Caco-2 (cell line): ENCODE data around the gene TAC4. TPM values are rescaled to one million over a fixed set of nuclear protein-coding genes. Genes with fewer than 3 reads are reported as not detected.

Experiments
- BruUV-seq: library from RNA; stranded (reverse); fragments of 400-500 nt; replicated peaks from 2 replicates; lab custom pipeline; 2021; lab: Mats Ljungman, UMichigan
- CTCF ChIA-PET: fragments of 300-600 bp; sonication (Branson Sonifier 250); formaldehyde crosslinking; loops from one replicate; lab custom pipeline; 2022; ENCODE audit warnings: antibody characterized with exemption; lab: Charles Lee
- POLR2A ChIA-PET: fragments of 300-600 bp; sonication (Branson Sonifier 250); formaldehyde crosslinking; loops from one replicate; lab custom pipeline; 2022; ENCODE audit warnings: antibody characterized with exemption; lab: Charles Lee
- DNase-seq, 2 experiments: peaks; one replicate each; pipeline versions ENCODE4 v3.0.0 to v3.0.0-alpha.2; 2020 to 2022
- H3K27me3 ChIP-seq: replicated peaks from 2 replicates; pipeline ENCODE4 v1.6.0; 2011; ENCODE audit warnings: low read length; ENCODE audit not compliant: control insufficient read depth, insufficient read depth
- H3K36me3 ChIP-seq: 2 replicates; pipeline ENCODE4 v1.5.1; 2011; ENCODE audit warnings: low read length; ENCODE audit not compliant: control insufficient read depth, insufficient read depth
- H3K4me1 ChIP-seq: fragments of 250-450 bp; sonication (Bioruptor Pico); 2 replicates; pipeline ENCODE4 v1.5.1; 2020; ENCODE audit warnings: mild to moderate bottlenecking
- H3K4me3 ChIP-seq: 2 replicates; pipeline ENCODE4 v1.5.1; 2011; ENCODE audit warnings: low read depth, mild to moderate bottlenecking, control low read depth, low read length
- H3K9me3 ChIP-seq: fragments of 250-450 bp; sonication (Bioruptor Pico); 2 replicates; pipeline ENCODE4 v1.5.1; 2020; ENCODE audit warnings: mild to moderate bottlenecking, moderate library complexity
- H3K27ac Mint-ChIP-seq: one replicate; pipeline ENCODE4 v1.8.0; 2022; ENCODE audit warnings: mixed read lengths; ENCODE audit not compliant: unreplicated experiment
- H3K27me3 Mint-ChIP-seq: one replicate; pipeline ENCODE4 v1.8.0; 2022; ENCODE audit warnings: mixed read lengths; ENCODE audit not compliant: insufficient read depth, unreplicated experiment
- H3K36me3 Mint-ChIP-seq: one replicate; pipeline ENCODE4 v1.8.0; 2022; ENCODE audit warnings: mild to moderate bottlenecking, mixed read lengths; ENCODE audit not compliant: insufficient read depth, unreplicated experiment
- H3K4me1 Mint-ChIP-seq: one replicate; pipeline ENCODE4 v1.8.0; 2022; ENCODE audit warnings: low read depth, mixed read lengths; ENCODE audit not compliant: unreplicated experiment
- H3K4me3 Mint-ChIP-seq: one replicate; pipeline ENCODE4 v1.8.0; 2022; ENCODE audit warnings: mild to moderate bottlenecking, moderate library complexity, mixed read lengths; ENCODE audit not compliant: unreplicated experiment
- H3K9me3 Mint-ChIP-seq: one replicate; pipeline ENCODE4 v1.8.0; 2022; ENCODE audit warnings: mixed read lengths; ENCODE audit not compliant: unreplicated experiment
- CTCF ChIP-seq, 2 experiments: fragments of 200-600 bp in 1 of 2; IDR thresholded peaks; 1 replicate in 1 of 2; 2 replicates in 1 of 2; pipeline versions ENCODE4 v1.5.1 to v1.8.0; 2011 to 2022; ENCODE audit warnings: antibody characterized with exemption in 1 of 2, control low read depth in 1 of 2, inconsistent platforms in 1 of 2, low read depth in 1 of 2, low read length in 1 of 2, mild to moderate bottlenecking in 1 of 2, moderate library complexity in 1 of 2; ENCODE audit not compliant: insufficient read depth in 1 of 2, severe bottlenecking in 1 of 2, unreplicated experiment in 1 of 2
- intact Hi-C: fragments of 100-400 bp; cut with micrococcal nuclease; formaldehyde crosslinking; loops from one replicate; pipeline ENCODE4 v1.10.0; 2022; ENCODE audit not compliant: unreplicated experiment
- total RNA-seq: library from RNA; stranded (reverse); gene quantifications from 2 replicates; pipeline ENCODE4 v1.2.3, GENCODE V29; 2022

Gene TAC4
- total RNA-seq, 1 experiment from 2014 or later, result 17.1 TPM

- H3K4me1 Mint-ChIP-seq, result peaks cover 10% of the 10 kb centered on the region
- 0 out of 2 replicates have a peak, but pooled peaks cover 5% of the 10 kb centered on the region for H3K4me1 ChIP-seq
- H3K4me3 Mint-ChIP-seq, result no peak overlapping the region
- H3K4me3 ChIP-seq, result no peak overlapping the region
- CTCF ChIA-PET, result interaction anchor here (0.7 to 1.5 kb wide), 2 partner anchors 57 to 331 kb away, joined by 3 to 5 read pairs; partner anchors contain the start of gene FAM117A
- no peak for TF ChIP-seq CTCF (IDR thresholded peaks at IDR 0.05; ENCODE audit: insufficient read depth in 1 of 2, low read depth in 1 of 2, low read length in 1 of 2, severe bottlenecking in 1 of 2, unreplicated experiment in 1 of 2)
- peaks cover 92% of the 10 kb centered on the region for H3K36me3 Mint-ChIP-seq
- H3K27me3 Mint-ChIP-seq, result no peaks in the 10 kb centered on the region
- H3K36me3 ChIP-seq, result peaks cover 23% of the 10 kb centered on the region
- H3K27ac Mint-ChIP-seq, result no peak overlapping the region
- POLR2A ChIA-PET, result interaction anchor here (0.8 to 1.9 kb wide), 2 partner anchors 33 to 57 kb away, joined by 3 to 7 read pairs; partner anchors contain the start of gene FAM117A
- no peaks in the 10 kb centered on the region for H3K9me3 Mint-ChIP-seq
- no peaks in the 10 kb centered on the region for H3K27me3 ChIP-seq
- no TSS peak for BruUV-seq
- DNase-seq, result no peak
- no peaks in the 10 kb centered on the region for H3K9me3 ChIP-seq
- intact Hi-C loops, result no loop called here
Observed at GRCh38 chr17:49820773-49821172, 27.1 kb downstream of the TAC4 start.

- BruUV-seq, result no TSS peak
- Mint-ChIP-seq H3K27ac (no peak overlapping the region), H3K27me3 (no peaks in the 10 kb centered on the region), H3K4me1 (peaks cover 10% of the 10 kb centered on the region), H3K36me3 (peaks cover 92% of the 10 kb centered on the region), H3K9me3 (no peaks in the 10 kb centered on the region), H3K4me3 (no peak overlapping the region)
- CTCF ChIA-PET, result no interaction called here
- Histone ChIP-seq H3K36me3 (peaks cover 20% of the 10 kb centered on the region), H3K27me3 (no peaks in the 10 kb centered on the region), H3K4me1 (0 out of 2 replicates have a peak, but pooled peaks cover 5% of the 10 kb centered on the region), H3K9me3 (no peaks in the 10 kb centered on the region), H3K4me3 (no peak overlapping the region)
- TF ChIP-seq CTCF (IDR thresholded peaks at IDR 0.05; ENCODE audit: insufficient read depth in 1 of 2, low read depth in 1 of 2, low read length in 1 of 2, severe bottlenecking in 1 of 2, unreplicated experiment in 1 of 2), result no peak
- POLR2A ChIA-PET, result interaction anchor here (0.6 kb wide), 1 partner anchor 362 kb away, joined by 3 read pairs; no protein-coding TSS in a partner anchor
- DNase-seq, result no peak
- intact Hi-C loops, result no loop called here
Observed at GRCh38 chr17:49819651-49820050, 28.2 kb downstream of the TAC4 start.

- Mint-ChIP-seq H3K27me3 (no peaks in the 10 kb centered on the region), H3K9me3 (no peaks in the 10 kb centered on the region), H3K4me3 (no peak overlapping the region), H3K36me3 (peaks cover 92% of the 10 kb centered on the region), H3K4me1 (peaks cover 10% of the 10 kb centered on the region), H3K27ac (no peak overlapping the region)
- DNase-seq, result no peak
- Histone ChIP-seq H3K4me3 (no peak overlapping the region), H3K27me3 (no peaks in the 10 kb centered on the region), H3K9me3 (no peaks in the 10 kb centered on the region), H3K36me3 (peaks cover 21% of the 10 kb centered on the region), H3K4me1 (0 out of 2 replicates have a peak, but pooled peaks cover 5% of the 10 kb centered on the region)
- ChIA-PET CTCF (no interaction called here), POLR2A (interaction anchor here (0.6 kb wide), 1 partner anchor 246 kb away, joined by 3 read pairs; no protein-coding TSS in a partner anchor)
- intact Hi-C loops, result no loop called here
- no peak for TF ChIP-seq CTCF (IDR thresholded peaks at IDR 0.05; ENCODE audit: insufficient read depth in 1 of 2, low read depth in 1 of 2, low read length in 1 of 2, severe bottlenecking in 1 of 2, unreplicated experiment in 1 of 2)
- BruUV-seq, result no TSS peak
Observed at GRCh38 chr17:49819138-49819537, 28.7 kb downstream of the TAC4 start.
